ENCODE results near the gene GALNT17.

GALNT17 gene

DNA sequence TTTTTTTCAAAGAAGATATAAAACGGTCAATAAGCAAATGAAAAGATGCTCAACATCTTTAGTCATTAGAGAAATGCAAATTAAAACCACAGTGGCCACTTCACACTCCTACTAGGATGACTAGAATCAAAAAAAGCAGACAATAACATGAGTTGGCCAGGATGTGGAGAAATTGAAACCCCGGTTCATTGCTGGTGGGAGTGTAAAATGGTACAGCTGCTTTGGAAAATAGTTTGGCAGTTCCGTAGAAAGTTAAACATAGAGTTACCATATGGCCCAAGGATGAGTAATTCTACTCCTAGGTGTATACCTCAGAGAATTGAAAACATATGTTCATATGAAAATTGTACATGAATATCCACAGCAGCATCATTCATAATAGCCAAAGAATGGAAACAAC lies 573.3 kb downstream of the GALNT17 start:
- TF ChIP-seq CTCF (IDR thresholded peaks at IDR 0.05) = no peak
- DNase-seq = no peak
- no peaks in the 10 kb centered on the region for H3K4me1 Mint-ChIP-seq
- peaks cover 6% of the 10 kb centered on the region for H3K36me3 Mint-ChIP-seq (ENCODE audit: low read depth)
- H3K27me3 Mint-ChIP-seq (ENCODE audit: low read depth, poor library complexity) = peaks cover 9% of the 10 kb centered on the region
- no peak overlapping the region for H3K4me3 Mint-ChIP-seq
- H3K27ac Mint-ChIP-seq = no peak overlapping the region
- H3K9me3 Mint-ChIP-seq = peaks cover 47% of the 10 kb centered on the region

DNA sequence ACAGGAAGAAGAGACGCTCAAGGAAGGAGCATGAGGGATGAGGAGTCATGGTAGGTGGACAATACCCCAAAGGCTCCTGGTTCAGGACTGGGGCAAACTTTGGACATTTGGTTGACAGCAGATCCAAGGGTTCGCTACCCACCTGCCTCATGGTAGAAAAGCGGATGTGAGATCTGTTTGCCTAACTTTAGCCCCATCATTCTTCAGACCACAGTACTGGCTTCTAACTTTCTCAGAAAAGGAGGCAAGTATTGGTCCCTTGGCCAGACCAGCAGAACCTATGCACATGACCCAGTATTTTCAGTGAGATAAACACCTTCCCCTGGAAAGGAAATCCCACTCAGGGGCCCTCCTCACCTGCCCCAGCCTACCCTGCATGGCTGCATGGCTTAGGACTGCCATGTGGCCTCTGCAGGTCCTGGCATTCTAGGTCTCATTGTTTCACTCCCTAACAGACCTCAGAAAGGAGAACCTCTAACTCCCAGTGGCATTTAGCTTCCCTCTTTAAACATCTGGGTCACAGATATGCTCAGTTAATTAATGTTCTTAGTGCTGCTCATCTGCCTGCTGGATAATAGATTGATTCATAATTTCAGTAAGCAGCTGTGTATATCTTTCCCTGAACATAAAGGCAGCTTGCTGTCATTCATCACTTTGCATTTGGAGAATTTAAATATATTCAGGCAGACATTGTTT lies 574.1 kb downstream of the GALNT17 start:
- TF ChIP-seq CTCF (IDR thresholded peaks at IDR 0.05) = no peak
- DNase-seq = no peak

GRCh38 chr7:71706597-71706975 lies 574.6 kb downstream of the GALNT17 start:
- TF ChIP-seq CTCF (IDR thresholded peaks at IDR 0.05) = no peak
- Mint-ChIP-seq H3K9me3 (peaks cover 47% of the 10 kb centered on the region), H3K4me3 (no peak overlapping the region)

More for the DNA sequence above, 574.1 kb downstream of the GALNT17 start:
- Mint-ChIP-seq H3K4me3 (no peak overlapping the region), H3K9me3 (peaks cover 47% of the 10 kb centered on the region), H3K36me3 (ENCODE audit: low read depth) (peaks cover 6% of the 10 kb centered on the region), H3K4me1 (no peaks in the 10 kb centered on the region), H3K27me3 (ENCODE audit: low read depth, poor library complexity) (peaks cover 14% of the 10 kb centered on the region), H3K27ac (no peak overlapping the region)

GRCh38 chr7:71707041-71707440 lies 575.1 kb downstream of the GALNT17 start:
- no peak for DNase-seq
- H3K36me3 Mint-ChIP-seq (ENCODE audit: low read depth) = peaks cover 6% of the 10 kb centered on the region
- no peak overlapping the region for H3K27ac Mint-ChIP-seq
- peaks cover 47% of the 10 kb centered on the region for H3K9me3 Mint-ChIP-seq
- H3K4me3 Mint-ChIP-seq = no peak overlapping the region
- no peak for TF ChIP-seq CTCF (IDR thresholded peaks at IDR 0.05)
- peaks cover 17% of the 10 kb centered on the region for H3K27me3 Mint-ChIP-seq (ENCODE audit: low read depth, poor library complexity)
- peaks cover 9% of the 10 kb centered on the region for H3K4me1 Mint-ChIP-seq

More at GRCh38 chr7:71706597-71706975, 574.6 kb downstream of the GALNT17 start:
- peaks cover 15% of the 10 kb centered on the region for H3K27me3 Mint-ChIP-seq (ENCODE audit: low read depth, poor library complexity)
- DNase-seq = no peak
- no peak overlapping the region for H3K27ac Mint-ChIP-seq
- peaks cover 6% of the 10 kb centered on the region for H3K36me3 Mint-ChIP-seq (ENCODE audit: low read depth)
- peaks cover 4% of the 10 kb centered on the region for H3K4me1 Mint-ChIP-seq

GRCh38 chr7:71708710-71709109 lies 576.8 kb downstream of the GALNT17 start:
- H3K4me1 Mint-ChIP-seq = peaks cover 9% of the 10 kb centered on the region
- TF ChIP-seq CTCF (IDR thresholded peaks at IDR 0.05) = no peak
- no peak overlapping the region for H3K4me3 Mint-ChIP-seq
- DNase-seq = no peak
- H3K36me3 Mint-ChIP-seq (ENCODE audit: low read depth) = peaks cover 6% of the 10 kb centered on the region
- peaks cover 22% of the 10 kb centered on the region for H3K27me3 Mint-ChIP-seq (ENCODE audit: low read depth, poor library complexity)
- peaks cover 40% of the 10 kb centered on the region for H3K9me3 Mint-ChIP-seq
- H3K27ac Mint-ChIP-seq = no peak overlapping the region

DNA sequence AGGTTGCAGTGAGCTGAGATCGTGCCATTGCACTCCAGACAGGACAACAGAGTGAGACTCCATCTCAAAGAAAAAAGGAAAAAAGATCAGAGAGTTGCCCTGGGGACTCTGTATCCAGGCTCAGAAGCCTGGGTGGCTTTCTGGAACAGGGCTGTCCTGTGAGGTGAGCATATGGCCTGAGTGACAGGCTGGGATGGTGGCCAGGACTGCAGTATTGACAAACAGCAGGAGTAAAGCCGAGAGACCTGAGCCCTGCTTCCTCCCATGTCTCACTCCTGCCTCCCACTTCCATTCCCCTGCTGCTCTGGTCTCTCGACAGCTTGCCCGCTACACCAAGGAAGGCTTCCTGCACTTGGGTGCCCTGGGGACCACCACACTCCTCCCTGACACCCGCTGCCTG lies 578.5 kb downstream of the GALNT17 start:
- H3K27ac Mint-ChIP-seq = peak overlapping the region; percentile 79
- H3K4me1 Mint-ChIP-seq = peaks cover 13% of the 10 kb centered on the region
- DNase-seq = no peak
- H3K9me3 Mint-ChIP-seq = peaks cover 25% of the 10 kb centered on the region
- no peak overlapping the region for H3K4me3 Mint-ChIP-seq
- peaks cover 20% of the 10 kb centered on the region for H3K27me3 Mint-ChIP-seq (ENCODE audit: low read depth, poor library complexity)
- H3K36me3 Mint-ChIP-seq (ENCODE audit: low read depth) = peaks cover 3% of the 10 kb centered on the region
- no peak for TF ChIP-seq CTCF (IDR thresholded peaks at IDR 0.05)
